ENCODE measurements around the gene CFH.

DNA sequence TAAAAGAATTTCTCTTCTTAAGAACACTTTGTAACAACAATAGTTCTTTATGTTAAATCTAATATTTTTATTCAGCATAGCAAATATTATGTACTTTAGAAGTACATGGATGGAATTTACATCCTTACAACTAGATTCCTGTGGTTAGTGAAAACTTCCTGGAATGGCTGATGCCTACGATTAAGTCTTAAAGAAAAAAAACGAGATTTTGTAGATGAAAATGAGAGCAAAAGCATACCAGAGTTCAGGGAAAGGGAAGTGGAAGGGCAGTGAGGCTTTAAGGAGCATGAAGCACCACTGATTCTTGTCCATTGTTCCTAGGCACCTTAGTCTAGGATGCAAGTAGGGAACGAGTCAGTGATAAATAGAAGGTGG is 26.7 kb downstream of the CFH start:
- no peak for TF ChIP-seq POLR2AphosphoS5 (IDR thresholded peaks at IDR 0.05)
- TF ChIP-seq, protein P1, sequence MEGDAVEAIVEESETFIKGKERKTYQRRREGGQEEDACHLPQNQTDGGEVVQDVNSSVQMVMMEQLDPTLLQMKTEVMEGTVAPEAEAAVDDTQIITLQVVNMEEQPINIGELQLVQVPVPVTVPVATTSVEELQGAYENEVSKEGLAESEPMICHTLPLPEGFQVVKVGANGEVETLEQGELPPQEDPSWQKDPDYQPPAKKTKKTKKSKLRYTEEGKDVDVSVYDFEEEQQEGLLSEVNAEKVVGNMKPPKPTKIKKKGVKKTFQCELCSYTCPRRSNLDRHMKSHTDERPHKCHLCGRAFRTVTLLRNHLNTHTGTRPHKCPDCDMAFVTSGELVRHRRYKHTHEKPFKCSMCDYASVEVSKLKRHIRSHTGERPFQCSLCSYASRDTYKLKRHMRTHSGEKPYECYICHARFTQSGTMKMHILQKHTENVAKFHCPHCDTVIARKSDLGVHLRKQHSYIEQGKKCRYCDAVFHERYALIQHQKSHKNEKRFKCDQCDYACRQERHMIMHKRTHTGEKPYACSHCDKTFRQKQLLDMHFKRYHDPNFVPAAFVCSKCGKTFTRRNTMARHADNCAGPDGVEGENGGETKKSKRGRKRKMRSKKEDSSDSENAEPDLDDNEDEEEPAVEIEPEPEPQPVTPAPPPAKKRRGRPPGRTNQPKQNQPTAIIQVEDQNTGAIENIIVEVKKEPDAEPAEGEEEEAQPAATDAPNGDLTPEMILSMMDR (IDR thresholded peaks at IDR 0.05), result no peak

All from stomach (tissue), 4 donors.